HG03159 (cell line): ENCODE results near the gene MEF2C.
A peak's percentile ranks its signal among the peaks of the same experiment; 100 is the strongest.
"Not testable (repeated sequence)": the region's sequence is repeated elsewhere in the genome, so short reads cannot be mapped to it uniquely, and the experiment has no call there.

ENCODE experiments used
- ATAC-seq: cut with Tn5 transposase; IDR thresholded peaks from one replicate; pipeline ENCODE4 v1.9.1; 2021; ENCODE audit warnings: mild to moderate bottlenecking, moderate library complexity; ENCODE audit not compliant: unreplicated experiment

MEF2C gene

GRCh38 chr5:88808153-88808552, 74.8 kb downstream of the MEF2C start:
- ATAC-seq = peak; percentile 74

- ATAC-seq = no peak
Observed at GRCh38 chr5:88807327-88807726, 75.7 kb downstream of the MEF2C start.

- no peak for ATAC-seq
Observed at GRCh38 chr5:88806338-88806737, 76.6 kb downstream of the MEF2C start.

- peak; percentile 60 for ATAC-seq
Observed at GRCh38 chr5:88805151-88805784, 77.7 kb downstream of the MEF2C start.

- ATAC-seq = no peak
Observed at GRCh38 chr5:88804444-88804843, 78.5 kb downstream of the MEF2C start.

GRCh38 chr5:88803309-88803708, 79.7 kb downstream of the MEF2C start:
- no peak for ATAC-seq

GRCh38 chr5:88799938-88800535, 82.9 kb downstream of the MEF2C start:
- no peak for ATAC-seq

- not testable (repeated sequence) for ATAC-seq
Observed at GRCh38 chr5:88798933-88799332, 84.1 kb downstream of the MEF2C start.

- not testable (repeated sequence) for ATAC-seq
Observed at GRCh38 chr5:88793797-88794196, 89.2 kb downstream of the MEF2C start.

GRCh38 chr5:88792144-88792840, 90.7 kb downstream of the MEF2C start:
- peak; percentile 85 for ATAC-seq

- no peak for ATAC-seq
Observed at GRCh38 chr5:88787856-88788255, 95.1 kb downstream of the MEF2C start.

- no peak for ATAC-seq
Observed at GRCh38 chr5:88786789-88787188, 96.2 kb downstream of the MEF2C start.

GRCh38 chr5:88785746-88786565, 97.0 kb downstream of the MEF2C start:
- ATAC-seq = peak; percentile 53

GRCh38 chr5:88782571-88782970, 100.4 kb downstream of the MEF2C start:
- no peak for ATAC-seq

GRCh38 chr5:88780736-88781135, 102.2 kb downstream of the MEF2C start:
- no peak for ATAC-seq

- ATAC-seq = no peak
Observed at GRCh38 chr5:88778736-88779135, 104.2 kb downstream of the MEF2C start.

GRCh38 chr5:88776692-88777091, 106.3 kb downstream of the MEF2C start:
- no peak for ATAC-seq

GRCh38 chr5:88772831-88773230, 110.2 kb downstream of the MEF2C start:
- ATAC-seq = no peak

GRCh38 chr5:88772047-88772446, 110.9 kb downstream of the MEF2C start:
- ATAC-seq = no peak

GRCh38 chr5:88770276-88771257, 112.4 kb downstream of the MEF2C start:
- ATAC-seq = no peak
